Measurements from ENCODE around the gene ZNF333.
"Not testable (repeated sequence)": the region's sequence is repeated elsewhere in the genome, so short reads cannot be mapped to it uniquely, and the experiment has no call there.

Gene ZNF333

DNA sequence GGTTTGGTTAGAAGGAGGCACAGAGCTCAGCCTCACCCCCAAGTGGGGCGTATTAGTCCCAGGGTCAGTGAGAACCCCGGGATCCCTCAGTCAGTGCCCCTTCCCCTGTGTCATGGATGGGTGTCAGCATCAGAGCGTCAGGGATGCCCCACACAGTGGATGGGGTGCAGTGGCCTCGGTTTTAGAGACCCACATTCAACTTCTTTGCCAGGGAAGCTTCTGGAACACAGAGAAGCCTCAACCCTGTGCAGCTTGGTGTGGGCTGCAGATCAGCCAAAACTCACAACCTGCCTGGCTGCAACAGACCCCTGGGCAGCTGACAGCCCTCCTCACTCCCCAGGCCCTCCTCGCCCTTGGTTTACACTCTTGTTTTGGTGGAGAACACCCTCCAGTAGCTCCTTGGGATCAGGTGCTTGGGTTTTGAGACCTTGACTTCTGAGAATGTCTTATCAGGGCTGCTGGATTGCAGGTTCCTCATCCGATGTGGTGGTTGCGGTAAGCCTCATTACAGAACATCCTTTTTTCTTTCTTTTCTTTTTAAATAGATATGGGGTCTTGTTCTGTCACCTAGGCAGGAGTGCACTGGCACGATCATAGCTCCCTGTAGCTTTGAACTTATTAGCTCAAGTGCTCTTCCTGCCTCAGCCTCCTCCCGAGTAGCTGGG lies 11.0 kb downstream of the ZNF333 start:
- DNase-seq = no peak

DNA sequence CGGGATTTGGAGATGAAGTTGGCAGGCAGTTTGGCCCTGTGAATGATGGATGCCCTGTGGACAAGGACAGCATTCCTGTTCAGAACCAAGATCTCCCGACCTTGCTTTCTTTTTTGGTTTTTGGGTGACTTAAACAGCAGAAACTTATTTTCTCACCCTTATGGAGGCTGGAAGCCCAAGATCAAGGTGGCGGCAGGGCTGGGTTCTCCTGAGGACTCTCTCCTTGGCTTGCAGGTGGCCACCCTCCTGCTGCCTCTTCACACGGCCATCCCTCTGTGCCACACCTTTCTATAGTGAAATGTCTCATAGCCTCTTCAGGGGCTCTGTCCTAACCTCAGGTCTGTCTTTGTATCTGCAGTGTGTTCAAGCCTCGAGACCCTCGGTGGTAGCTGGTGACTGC lies 14.0 kb downstream of the ZNF333 start:
- no peak for DNase-seq

DNA sequence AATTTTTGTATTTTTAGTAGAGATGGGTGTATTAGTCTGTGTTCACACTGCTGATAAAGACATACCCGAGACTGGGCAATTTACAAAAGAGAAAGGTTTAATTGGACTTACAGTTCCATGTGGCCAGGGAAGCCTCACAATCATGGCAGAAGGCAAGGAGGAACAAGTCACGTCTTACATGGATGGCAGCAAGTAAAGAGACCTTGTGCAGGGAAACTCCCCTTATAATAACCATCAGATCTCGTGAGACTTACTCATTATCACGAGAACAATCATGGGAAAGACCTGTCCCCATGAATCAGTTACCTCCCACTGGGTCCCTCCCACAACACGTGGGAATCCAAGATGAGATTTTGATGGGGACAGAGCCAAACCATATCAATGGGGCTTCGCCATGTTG lies 14.6 kb downstream of the ZNF333 start:
- DNase-seq = no peak

DNA sequence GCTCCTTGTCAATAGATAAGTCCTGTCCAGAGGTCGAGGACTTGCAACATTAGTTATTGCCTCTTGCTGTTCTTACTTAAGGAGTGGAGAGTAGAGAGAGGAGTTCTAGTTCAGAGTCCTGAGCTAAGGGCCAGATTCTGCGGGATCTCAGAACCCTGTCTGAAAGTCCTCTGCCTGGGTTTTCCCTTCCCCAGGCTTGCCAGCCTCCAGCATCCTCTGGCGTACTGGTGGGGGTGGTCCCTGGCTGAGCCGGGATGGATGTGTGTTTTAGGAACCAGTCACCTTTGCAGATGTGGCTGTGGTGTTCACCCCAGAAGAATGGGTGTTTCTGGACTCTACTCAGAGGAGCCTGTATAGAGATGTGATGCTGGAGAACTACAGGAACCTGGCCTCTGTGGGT lies 26.0 kb downstream of the ZNF333 start:
- no peak for DNase-seq

DNA sequence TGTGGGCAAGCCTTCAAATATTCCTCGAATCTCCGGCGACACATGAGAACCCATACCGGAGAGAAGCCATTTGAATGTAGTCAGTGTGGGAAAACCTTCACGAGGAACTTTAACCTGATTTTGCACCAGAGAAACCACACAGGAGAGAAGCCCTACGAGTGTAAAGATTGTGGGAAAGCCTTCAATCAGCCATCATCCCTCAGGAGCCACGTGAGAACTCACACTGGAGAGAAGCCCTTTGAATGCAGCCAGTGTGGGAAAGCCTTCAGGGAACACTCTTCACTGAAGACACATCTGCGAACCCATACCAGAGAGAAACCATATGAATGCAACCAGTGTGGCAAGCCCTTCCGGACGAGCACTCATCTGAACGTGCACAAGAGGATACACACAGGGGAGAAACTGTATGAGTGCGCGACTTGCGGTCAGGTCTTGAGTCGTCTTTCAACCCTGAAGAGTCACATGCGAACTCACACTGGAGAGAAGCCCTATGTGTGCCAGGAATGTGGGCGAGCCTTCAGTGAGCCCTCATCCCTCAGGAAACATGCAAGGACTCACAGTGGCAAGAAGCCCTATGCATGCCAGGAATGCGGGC lies 28.8 kb downstream of the ZNF333 start:
- no peak for DNase-seq

DNA sequence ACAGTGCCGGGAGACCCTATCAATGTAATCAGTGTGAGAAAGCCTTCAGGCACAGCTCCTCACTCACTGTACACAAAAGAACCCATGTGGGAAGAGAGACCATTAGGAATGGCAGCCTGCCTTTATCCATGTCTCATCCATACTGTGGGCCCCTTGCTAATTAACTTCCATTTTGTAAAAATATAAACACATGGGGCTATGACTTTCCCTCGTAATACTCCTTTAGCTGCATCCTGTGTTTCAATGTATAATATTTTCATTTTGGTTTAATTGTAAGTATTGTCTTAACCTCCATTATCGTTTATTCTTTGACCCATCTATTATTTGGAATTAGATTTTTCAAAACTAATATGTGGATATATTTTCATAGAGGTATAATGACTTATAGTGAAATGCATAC lies 29.3 kb downstream of the ZNF333 start:
- no peak for DNase-seq

DNA sequence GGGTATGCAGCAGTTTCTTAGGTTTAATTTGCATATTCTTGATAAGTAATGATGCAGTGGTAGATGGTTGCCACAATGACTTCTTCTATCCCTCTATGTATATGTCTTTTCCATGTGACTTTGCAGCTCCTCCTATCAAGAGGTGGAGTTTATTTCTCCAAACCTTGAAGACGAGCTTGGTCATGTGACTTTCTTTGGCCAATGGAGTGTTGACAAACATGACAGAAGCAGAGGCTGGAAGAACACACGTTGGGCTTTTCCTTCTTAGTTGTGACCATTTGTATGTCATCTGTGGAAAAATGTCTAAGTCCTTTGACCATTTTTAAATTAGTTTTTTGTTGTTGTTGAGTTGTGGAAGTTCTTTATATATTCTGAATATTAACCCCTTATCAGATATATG lies 32.3 kb downstream of the ZNF333 start:
- no peak for DNase-seq

DNA sequence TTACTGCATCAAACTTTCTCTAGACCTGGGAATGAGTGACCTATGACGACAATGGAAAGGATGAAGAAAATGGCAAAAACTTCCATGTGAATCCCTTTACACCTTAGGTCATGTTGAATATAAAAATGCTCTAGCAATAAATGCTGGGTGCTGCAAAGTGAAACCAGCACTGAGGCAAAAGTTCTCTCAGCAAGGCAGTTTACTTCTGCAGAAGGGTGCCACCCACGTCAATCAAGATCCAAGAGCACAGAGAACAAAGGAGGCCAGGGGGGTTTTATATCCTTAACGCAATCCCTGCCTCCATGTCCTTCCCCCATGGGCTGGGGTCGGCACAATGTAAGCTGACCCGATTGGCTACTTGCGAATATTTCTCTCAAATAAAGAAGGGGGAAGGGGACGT lies 38.7 kb downstream of the ZNF333 start:
- DNase-seq = no peak

DNA sequence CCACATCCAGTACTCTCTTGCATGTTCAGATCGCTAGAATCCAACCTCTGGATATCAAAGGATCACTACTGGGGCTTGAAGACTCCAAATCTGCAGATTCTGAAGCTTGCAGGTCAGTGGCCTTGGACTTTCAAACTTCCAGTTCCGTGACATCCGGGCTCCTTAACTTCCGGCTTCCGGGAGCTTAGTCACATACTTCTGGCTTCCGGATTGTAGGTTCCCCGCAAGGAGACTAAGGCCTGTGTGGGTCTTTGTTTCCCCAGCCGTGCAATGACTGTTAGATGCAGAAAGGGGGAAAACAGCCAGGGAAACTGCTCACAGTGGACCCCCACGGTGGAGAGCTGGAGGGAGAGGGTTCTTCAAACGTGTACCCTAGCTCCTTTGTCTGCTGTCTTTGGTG lies 41.4 kb downstream of the ZNF333 start:
- DNase-seq = no peak

DNA sequence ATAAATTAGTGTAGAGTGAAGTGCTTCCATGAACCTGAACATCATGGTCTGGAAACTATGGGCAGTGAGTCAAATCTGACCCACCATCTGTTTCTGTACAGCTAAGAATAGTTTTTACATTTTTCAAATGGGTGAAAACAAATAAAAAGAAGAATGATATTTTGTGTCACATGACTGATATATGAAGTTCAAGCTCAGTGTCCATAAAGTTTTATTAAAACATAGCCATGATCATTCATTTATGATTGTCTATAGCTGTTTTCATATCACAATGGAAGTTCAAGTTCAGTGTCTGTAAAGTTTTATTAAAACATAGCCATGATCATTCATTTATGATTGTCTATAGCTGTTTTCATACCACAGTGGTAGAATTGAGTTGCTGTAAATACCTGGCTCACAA lies 42.7 kb downstream of the ZNF333 start:
- no peak for DNase-seq

DNA sequence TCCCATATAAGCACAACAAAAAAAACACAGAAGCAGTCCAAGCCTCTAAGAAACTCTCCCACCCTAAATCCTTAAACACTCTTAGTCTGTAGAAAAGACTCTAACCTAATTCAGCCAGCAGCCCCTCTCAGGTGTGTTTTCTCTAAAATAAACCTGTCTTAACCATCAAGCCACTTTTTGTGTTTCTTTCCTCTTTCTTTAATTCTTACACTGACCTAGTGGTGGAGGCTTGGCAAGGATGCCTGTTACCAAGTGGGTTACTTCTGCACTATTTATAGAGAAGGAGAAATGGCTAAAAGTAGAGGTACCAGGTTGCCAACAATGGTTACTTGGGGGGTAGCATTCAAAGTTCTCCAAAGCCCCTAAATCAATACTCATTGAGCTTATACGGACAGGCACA lies 43.7 kb downstream of the ZNF333 start:
- DNase-seq = no peak

DNA sequence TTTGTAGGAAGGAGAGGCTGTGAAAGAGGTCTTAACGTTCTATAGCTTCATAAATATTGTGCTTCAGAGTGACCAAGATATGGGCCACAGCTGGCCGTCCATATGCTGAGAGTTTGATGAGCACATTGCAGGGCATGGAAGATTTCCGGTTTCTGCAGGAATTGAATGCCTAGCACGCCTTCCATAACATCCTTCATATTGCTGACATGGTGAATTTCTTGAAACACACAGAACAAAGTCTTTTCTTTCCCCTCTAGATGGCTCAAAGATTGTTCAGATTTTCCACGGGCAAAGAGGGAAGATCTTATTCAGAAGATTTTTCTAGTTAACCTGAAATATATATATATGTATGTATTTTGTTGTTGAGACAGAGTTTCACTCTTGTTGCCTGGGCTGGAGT lies 46.1 kb downstream of the ZNF333 start:
- no peak for DNase-seq

DNA sequence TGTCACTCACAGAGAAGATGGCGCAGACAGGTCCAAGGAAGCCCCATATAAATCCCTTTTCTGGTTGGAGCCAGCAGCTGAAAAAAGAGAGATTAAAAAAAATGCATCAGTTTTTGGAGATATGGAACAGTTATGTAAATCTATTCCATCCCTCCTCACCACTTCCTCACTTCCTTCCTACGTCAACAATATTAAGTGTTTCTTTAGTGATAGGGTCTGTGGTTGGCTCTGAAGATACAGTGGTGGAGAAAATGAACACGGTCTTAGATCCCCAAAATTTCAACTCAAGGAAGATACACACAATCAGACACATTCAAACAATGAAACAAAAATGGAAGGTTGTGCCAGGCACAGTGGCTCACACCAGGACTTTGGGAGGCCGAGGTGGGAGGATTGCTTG lies 57.0 kb downstream of the ZNF333 start:
- no peak for DNase-seq

DNA sequence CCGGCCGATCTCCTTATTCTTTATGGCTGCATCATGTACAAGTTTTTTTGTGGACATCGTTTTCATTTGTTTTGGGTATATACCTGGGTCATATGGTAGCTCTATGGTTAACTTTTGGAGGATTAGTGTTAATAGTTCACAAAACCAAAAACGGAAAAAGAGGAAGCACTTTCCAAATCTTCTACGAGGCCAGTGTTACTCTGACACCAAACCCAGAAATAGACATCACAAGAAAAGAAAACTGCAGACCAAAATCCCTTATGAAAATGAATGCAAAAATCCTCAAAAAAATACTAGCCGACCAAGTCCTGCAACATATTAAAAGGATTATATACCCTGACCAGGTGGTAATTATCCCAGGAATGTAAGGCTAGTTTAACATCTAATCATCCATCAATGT lies 58.8 kb downstream of the ZNF333 start:
- no peak for DNase-seq

DNA sequence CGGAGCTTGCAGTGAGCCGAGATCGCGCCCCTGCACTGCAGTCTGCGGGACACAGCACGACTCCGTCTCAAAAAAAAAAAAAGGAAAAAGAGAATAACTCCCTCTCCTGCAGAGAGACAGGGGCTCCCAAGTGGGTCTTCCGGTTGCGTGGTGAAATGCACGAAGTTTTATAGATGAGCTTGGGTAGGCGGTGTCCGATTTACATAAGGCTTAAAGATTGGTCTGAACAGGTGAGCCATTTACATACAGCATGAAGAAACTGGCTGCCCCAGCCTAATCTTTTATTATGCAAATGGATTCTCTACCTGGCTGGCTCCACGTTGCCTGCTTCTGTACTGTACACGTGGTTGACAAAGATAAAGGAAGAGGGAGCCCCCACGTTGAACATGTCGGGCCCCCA lies 69.0 kb downstream of the ZNF333 start:
- DNase-seq = no peak

DNA sequence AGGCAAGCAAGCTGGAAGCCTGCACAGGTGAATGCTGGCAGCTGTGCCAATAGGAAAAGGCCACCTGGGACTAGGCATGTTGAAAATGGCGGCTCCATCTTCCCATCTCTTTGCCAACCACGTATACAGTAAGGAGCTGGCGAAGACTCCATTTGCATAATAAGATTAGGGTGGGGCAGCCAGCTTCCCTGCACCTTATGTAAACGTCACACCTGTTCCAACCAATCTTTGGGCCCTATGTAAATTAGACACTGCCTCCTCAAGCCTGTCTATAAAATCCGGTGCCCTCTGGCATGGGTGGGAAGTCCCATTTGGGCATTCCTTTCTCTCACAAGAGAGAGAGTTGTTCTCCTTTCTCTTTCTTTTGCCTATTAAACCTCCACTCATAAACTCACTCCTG lies 71.8 kb downstream of the ZNF333 start:
- no peak for DNase-seq

DNA sequence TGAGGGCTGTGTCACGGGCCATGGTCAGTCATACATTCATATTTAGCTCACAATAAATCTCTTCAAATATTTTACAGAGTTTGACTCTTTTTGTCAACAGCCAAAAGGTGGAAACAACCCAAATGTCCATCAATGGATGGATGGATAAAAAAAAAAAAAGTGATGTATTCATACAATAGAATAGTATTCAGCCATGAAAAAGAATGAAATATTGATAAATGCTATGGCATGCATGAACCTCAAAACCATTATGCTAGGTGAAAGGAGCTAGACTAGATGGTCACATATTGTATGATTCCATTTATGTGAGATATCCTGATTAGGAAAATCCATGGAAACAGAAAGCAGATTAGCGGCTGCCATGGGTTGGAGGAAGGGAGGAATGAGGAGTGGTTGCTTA lies 72.3 kb downstream of the ZNF333 start:
- DNase-seq = no peak

DNA sequence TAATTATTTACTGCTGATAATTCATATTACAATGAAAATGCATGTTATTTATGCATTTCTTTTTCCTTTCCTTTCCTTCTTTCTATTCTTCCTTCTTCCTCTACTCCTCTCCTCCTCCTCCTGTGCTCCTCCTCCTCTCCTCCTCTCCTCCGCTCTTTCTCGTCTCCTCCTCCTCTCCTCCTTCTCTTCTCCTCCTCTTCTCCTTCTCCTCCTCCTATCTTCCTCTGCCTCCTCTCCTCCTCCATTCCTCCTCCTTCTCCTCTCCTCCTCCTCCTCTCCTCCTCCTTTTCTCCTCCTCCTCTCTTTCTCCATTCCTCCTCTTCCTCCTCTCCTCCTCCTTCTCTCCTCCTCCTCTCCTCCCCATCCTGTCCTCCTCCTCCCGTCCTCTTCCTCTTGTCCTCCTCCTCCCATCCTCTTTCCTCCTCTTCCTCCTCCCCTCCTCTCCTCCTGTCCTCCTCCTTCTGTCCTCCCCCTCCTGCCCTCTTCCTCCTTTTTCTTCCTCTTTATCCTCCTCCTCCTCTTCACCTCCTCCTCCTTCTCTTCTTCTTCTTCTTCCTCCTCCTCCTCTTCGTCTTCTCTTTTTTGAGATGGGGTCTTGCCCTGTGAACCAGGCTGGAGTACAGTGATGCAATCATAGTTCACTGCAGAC lies 73.8 kb downstream of the ZNF333 start:
- DNase-seq = no peak

DNA sequence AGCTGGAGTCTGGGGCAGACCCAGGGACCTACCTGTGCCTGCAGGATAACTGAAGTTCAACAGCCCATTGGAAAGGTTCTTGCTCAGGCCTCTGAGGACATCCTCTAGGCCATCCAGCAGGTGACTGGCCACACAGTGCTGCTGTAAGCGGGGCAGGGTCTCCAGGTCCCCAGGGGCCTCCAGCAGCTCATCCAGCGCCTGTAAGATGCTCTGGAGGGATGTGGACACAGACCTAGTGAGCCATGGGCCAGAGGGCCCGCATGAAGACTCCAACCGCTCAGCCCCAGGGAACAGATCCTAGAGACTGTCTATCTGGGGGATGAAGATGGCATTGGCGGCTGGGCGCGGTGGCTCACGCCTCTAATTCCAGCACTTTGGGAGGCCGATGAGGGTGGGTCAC lies 74.6 kb downstream of the ZNF333 start:
- no peak for DNase-seq

DNA sequence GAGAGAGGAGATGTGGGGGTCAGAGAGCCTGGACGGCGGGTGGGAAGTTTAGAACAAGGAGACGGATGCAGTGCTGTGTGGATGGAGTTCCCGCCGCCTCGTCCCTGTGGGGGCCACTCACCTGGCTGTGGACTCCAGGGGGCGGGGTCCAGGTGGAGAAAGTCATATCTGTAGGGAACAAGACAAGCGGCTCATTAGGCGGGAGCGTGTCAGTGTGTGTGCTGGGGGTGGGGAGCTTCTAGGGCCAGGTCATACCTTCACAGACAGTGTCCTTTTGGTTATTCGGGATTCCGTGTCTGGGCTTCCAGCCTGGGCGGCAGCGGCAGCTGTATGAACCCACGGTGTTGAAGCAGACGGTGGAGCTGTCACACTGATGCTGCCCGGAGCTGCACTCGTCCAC lies 75.6 kb downstream of the ZNF333 start:
- peak; percentile 8 for DNase-seq

DNA sequence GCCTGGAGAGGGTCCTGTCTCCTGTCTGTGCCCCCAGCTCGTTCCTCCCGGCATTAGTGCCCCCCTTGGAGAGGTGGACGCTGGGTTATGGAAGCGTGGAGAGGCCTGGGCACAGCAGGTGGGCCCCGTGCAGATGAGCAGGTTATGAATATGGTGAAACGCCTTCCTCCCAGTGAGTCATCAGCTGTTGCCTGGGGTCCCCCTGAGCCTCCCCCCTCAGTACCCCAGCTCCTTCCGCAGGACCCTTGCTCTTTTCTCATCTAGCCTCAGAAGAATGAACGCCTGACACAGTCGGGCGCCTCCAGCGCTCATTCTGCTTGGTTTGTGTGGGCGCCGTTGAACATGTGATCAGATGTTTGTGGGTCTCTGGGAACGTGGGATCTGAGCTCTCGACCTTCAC lies 76.0 kb downstream of the ZNF333 start:
- not testable (repeated sequence) for DNase-seq

DNA sequence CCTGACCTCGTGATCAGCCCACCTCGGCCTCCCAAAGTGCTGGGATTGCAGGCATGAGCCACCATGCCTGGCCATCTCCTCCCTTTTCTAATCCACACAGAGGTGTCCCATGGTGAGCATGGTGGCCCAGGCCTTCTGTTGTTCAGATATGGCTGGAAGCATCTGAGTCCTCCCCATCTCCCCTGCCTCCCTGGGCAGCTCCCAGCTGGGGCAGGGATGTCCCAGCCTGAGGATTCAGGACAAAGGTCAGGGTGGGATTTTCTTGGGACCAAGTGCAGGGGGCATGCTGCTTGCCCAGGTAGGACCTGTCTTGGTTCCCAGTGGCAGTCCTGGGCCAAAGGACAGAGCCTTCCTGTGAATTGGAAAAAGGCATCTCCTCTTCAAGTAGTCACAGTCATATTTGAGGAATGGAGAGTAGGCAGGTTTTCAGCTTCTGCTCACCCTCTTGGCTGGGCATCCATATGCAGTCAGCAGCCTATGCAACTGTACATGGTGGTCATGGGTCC lies 77.7 kb downstream of the ZNF333 start:
- DNase-seq = no peak

DNA sequence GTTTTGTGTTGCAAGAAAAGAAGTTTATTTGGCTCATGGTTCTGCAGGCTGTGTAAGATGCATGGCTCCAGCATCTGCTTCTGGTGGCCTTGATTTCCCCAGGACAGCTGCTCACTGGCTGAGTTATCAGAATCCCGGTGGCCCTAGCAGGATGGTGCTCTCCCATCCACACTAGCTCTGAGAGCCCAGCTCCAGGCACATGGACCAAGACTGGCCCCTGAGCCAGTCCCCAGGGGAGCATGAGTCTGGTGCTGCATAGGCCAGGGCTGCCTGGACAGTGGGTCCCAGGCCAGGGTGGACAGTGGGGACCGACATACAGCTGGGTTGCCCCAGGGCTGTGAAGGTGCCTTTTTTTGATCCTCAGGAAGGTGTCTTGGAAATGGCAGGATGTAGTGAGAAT lies 78.2 kb downstream of the ZNF333 start:
- DNase-seq = no peak

DNA sequence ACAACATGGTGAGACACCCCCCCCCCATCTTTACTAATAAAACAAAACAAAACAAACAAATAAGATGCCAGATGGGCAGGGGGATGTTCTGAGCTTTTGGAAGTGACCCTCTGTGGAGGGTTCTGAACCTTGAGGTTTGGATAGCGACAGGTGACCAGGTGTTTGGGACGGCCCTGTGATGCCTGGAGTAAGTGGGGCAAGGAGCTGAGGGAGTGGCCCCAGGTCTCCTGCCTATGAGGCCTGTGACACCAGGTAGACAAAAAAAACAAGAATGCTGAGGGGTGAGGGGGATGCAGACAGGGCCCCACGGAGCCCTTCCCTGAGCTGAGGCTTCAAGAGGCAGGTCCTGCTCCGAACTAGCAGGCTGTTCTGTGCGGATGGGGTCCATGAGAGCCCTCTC lies 79.4 kb downstream of the ZNF333 start:
- DNase-seq = no peak

DNA sequence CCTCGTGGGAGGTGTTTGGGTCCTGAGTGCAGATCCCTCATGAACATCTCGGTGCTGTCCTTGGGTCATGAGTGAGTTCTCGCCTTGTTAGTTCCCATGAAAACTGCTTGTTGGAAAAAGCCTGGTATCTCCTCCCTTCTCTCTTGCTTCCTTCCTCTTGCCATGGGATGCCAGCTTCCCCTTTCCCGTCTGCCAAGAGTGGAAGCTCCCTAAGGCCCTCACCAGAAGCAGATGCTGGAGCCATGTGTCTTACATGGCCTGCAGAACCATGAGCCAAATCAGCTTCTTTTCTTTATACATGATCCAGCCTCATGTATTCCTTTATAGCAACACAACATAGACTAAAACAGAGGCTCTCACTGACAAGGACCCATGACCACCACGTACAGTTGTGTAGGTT lies 80.3 kb downstream of the ZNF333 start:
- DNase-seq = no peak
